Measurements from ENCODE around the gene ISYNA1. TPM values are rescaled to one million over a fixed set of nuclear protein-coding genes. Genes with fewer than 3 reads are reported as not detected.

Gene ISYNA1
- total and polyA plus RNA-seq, 2 donors (not counting 3 experiments of a cell fraction or from before 2014, with no cell fraction given) = 69.0 to 70.2 TPM

- TF ChIP-seq MYC (IDR thresholded peaks at IDR 0.05; ENCODE audit: low read depth, low read length) (no peak), FOS (IDR thresholded peaks at IDR 0.05; ENCODE audit: borderline replicate concordance, insufficient read depth, low read length) (no peak), MAX (IDR thresholded peaks at IDR 0.05; ENCODE audit: insufficient read depth, insufficient read length) (no peak), JUN (IDR thresholded peaks at IDR 0.05; ENCODE audit: borderline replicate concordance, insufficient read depth, insufficient read length, low read depth) (no peak), GATA2 (IDR thresholded peaks at IDR 0.05; ENCODE audit: insufficient read depth, insufficient read length, low read depth, low read length) (no peak), POLR2AphosphoS5 (IDR thresholded peaks at IDR 0.05; ENCODE audit: insufficient read depth, low read depth, low read length) (no peak), EZH2 (IDR thresholded peaks at IDR 0.05; ENCODE audit: borderline replicate concordance, low read depth, low read length, severe bottlenecking) (no peak), POLR2A (IDR thresholded peaks at IDR 0.05; ENCODE audit: low read depth, low read length) (no peak), CTCF (IDR thresholded peaks at IDR 0.05; ENCODE audit: extremely low read depth in 1 of 2, insufficient read depth in 1 of 2, low read depth in 1 of 2, low read length in 2 of 2) (no peak)
- dilution Hi-C loops (cut with MboI; ENCODE audit: extremely low pct_ligation_motif_present, low sequenced_read_pairs) = no loop called here
- Histone ChIP-seq H3K4me2 (ENCODE audit: insufficient read depth, low read length) (no peak overlapping the region), H3K4me3 (replicated peaks in 1 of 3; ENCODE audit: insufficient read depth in 1 of 3, low read depth in 1 of 3, low read length in 3 of 3) (no peak overlapping the region), H4K20me1 (replicated peaks; ENCODE audit: control insufficient read depth, extremely low read depth, insufficient read depth, low read length) (no peaks in the 10 kb centered on the region), H3K4me1 (ENCODE audit: control insufficient read depth, extremely low read depth, insufficient read depth, low read length) (peaks cover 17% of the 10 kb centered on the region), H2AFZ (ENCODE audit: low read depth, low read length) (no peak overlapping the region), H3K36me3 (ENCODE audit: control insufficient read depth in 2 of 2, extremely low read depth in 1 of 2, insufficient read depth in 2 of 2, low read length in 2 of 2) (peaks cover 0 to 2% of the 10 kb centered on the region in 2 experiments), H3K9ac (replicated peaks; ENCODE audit: extremely low read depth, insufficient read depth, low read length) (no peak overlapping the region), H3K9me3 (replicated peaks; ENCODE audit: control insufficient read depth, insufficient read depth, low read length) (no peaks in the 10 kb centered on the region), H3K27me3 (ENCODE audit: control insufficient read depth in 2 of 2, insufficient read depth in 2 of 2, low read length in 2 of 2) (no peaks in the 10 kb centered on the region), H3K9me1 (replicated peaks; ENCODE audit: control insufficient read depth, extremely low read depth, insufficient read depth, low read length) (no peaks in the 10 kb centered on the region), H3K79me2 (ENCODE audit: control insufficient read depth, insufficient read depth, low read length) (peaks cover 2% of the 10 kb centered on the region), H3K27ac (ENCODE audit: insufficient read depth, low read depth, low read length) (no peak overlapping the region)
- intact Hi-C loops (cut with micrococcal nuclease) = no loop called here
- ChIA-PET POLR2A (interaction anchor here (0.6 kb wide), 1 partner anchor 120 kb away, joined by 3 read pairs; no protein-coding TSS in a partner anchor), CTCF (no interaction called here)
- DNase-seq (ENCODE audit: low read depth, low spot score) (no peak), FAIRE-seq (no peak)
- BruUV-seq (replicated peaks) = no TSS peak
Measured at GRCh38 chr19:18434411-18435175, 3.3 kb downstream of the ISYNA1 start.
